SU-DHL-6 (cell line): ENCODE measurements around the gene RPL41.

ENCODE experiments used
- EZH2phosphoT487 ChIP-seq: fragments of 200-600 bp; sonication (generic), shearing (Covaris generic); conservative IDR thresholded peaks from 2 replicates; pipeline ENCODE4 v1.6.1; 2018; ENCODE audit warnings: mild to moderate bottlenecking, antibody characterized with exemption, low read length, moderate library complexity, mixed read lengths
- TF ChIP-seq, protein P1 (sequence below): fragments of 200-600 bp; sonication (generic); IDR thresholded peaks from one replicate; pipeline ENCODE4 v1.5.1; 2017; ENCODE audit warnings: antibody characterized with exemption, mild to moderate bottlenecking, low read length, moderate library complexity; ENCODE audit not compliant: insufficient read depth, poor library complexity, severe bottlenecking

DNA sequence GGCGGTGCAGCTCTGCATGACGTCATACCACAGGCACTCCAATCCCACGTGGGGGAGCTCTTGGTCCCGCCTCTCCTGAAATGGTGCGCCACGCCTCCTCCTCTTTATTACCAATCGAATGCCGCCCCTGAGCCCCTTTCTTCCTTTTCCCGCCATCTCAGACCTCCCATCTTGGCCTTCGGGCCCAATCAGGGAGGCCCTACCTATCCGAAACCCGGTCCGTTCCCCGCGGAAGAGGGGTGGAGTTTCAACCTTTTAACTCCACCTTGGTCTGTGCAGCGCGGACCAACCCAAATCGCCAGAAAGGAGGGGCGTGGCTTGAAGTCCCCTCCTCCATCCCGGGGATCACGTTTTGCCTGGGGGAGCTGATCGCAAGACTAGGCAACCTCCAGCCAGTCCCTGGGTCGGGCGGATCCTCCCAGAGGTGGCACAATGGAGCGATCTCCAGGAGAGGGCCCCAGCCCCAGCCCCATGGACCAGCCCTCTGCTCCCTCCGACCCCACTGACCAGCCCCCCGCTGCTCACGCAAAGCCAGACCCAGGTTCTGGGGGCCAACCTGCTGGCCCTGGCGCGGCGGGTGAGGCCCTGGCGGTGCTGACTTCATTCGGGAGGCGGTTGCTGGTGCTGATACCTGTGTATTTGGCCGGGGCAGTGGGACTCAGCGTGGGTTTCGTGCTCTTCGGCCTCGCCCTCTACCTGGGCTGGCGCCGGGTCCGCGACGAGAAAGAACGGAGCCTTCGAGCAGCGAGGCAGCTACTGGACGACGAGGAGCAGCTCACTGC is 11.6 kb downstream of the RPL41 start, which contains the start of gene ESYT1:
- TF ChIP-seq, protein P1, sequence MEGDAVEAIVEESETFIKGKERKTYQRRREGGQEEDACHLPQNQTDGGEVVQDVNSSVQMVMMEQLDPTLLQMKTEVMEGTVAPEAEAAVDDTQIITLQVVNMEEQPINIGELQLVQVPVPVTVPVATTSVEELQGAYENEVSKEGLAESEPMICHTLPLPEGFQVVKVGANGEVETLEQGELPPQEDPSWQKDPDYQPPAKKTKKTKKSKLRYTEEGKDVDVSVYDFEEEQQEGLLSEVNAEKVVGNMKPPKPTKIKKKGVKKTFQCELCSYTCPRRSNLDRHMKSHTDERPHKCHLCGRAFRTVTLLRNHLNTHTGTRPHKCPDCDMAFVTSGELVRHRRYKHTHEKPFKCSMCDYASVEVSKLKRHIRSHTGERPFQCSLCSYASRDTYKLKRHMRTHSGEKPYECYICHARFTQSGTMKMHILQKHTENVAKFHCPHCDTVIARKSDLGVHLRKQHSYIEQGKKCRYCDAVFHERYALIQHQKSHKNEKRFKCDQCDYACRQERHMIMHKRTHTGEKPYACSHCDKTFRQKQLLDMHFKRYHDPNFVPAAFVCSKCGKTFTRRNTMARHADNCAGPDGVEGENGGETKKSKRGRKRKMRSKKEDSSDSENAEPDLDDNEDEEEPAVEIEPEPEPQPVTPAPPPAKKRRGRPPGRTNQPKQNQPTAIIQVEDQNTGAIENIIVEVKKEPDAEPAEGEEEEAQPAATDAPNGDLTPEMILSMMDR: no peak
- no peak for TF ChIP-seq EZH2phosphoT487
